DMS79 treated with DMSO at 0.1 percent for 48 hours (cell line): Measurements from ENCODE around the gene PIGN.
"Not testable (repeated sequence)": the region's sequence is repeated elsewhere in the genome, so short reads cannot be mapped to it uniquely, and the experiment has no call there.

ENCODE experiments used
- DNase-seq: peaks from one replicate; lab custom pipeline; 2025; lab: John Stamatoyannopoulos, UW

Gene PIGN

GRCh38 chr18:62061821-62062478 lies 124.9 kb downstream of the PIGN start:
- no peak for DNase-seq

- DNase-seq: no peak
Measured at GRCh38 chr18:62060820-62061219, 126.0 kb downstream of the PIGN start.

GRCh38 chr18:62054929-62055498 lies 131.8 kb downstream of the PIGN start:
- no peak for DNase-seq

- DNase-seq: no peak
Measured at GRCh38 chr18:62048279-62048678, 138.6 kb downstream of the PIGN start.

DNA sequence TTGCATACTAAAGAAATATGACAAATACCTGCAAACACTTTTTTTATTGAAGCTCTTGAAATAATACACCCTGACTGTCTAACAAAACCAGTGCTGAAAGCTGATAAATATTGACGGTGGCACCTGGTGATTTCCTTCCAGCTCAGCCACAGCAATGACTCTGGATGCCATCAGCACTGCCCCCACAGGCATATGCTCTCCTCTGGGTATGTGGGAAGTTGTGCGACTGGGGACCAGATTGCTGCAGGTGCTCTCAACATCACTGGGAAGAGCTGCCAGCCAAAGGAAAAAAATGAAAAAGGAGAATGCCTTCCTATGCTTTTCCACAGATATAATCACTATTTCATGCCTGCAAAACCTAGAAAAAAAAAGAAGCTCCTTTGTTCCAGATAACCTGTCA lies 141.5 kb downstream of the PIGN start:
- no peak for DNase-seq

- DNase-seq: no peak
Measured at GRCh38 chr18:62044490-62045000, 142.3 kb downstream of the PIGN start.

DNA sequence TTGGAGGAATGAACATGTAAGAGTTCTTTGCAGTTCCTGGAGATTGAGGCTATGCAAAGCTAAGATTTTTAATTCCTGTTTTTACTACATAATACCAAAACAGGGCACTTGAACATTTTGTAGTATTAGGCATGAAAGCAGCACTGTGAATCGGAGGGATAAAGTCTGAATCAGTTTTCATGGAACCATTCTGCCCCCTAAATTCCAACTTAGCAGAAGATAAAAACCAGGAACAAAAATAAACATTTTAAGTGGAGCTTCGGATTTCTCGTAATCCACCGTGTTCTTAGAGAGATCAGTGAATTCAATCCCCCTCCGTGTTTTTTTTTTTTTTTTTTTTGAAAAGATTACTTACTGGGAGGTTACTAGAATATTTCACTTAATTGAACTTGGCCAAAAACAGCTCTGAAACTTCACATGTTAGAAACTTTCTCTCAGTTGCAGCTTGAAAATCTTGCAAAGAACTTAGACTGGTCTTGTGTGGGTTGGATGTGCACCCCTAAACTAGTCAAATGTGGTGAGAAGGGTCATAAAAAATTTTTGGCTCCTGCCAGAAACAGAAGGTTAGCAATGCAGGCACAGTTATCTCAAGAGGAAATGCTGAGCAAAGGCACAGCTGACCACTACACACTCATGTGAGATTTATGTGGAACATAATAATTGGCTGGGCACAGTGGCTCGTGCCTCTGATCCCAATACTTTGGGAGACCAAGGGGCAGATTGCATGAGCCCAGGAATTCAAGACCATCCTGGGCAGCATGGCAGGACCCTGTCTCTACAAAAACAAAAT lies 148.7 kb downstream of the PIGN start:
- no peak for DNase-seq

DNA sequence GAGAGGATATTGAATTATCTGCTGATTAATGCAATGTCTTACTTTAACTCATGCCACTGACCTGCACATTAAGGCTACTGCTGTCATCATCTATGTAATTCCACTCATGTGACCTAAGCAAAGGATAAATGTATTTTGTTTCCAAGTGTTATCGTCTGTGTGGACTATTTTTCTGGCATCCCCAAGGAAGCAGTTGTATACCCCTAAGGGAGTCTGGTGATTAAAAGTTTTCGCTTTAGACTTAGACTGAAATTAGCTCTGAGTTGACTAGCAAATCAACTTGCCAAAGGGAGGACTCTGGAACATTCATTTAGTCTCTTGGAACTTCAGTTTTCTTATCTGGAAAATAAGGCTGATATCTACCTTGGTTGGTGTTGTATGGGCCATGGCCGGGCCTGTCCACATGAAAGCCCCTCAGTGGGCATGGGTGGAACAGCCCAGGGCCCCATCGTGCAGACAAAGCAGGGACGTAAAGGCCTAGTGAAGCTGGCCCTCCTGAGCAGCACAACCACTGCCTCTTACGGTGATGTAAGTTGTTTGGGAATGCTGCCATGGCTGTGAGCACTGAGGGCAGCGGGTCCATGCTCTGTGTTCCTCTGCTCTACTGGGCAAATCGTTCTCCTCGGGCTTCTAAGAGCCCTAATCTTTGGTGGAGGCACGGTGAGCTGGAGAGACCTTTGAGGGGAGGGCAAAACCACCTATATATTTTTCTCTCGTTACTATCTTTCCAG lies 149.7 kb downstream of the PIGN start:
- DNase-seq: no peak

GRCh38 chr18:62034286-62034685 lies 152.6 kb downstream of the PIGN start:
- DNase-seq: not testable (repeated sequence)

- DNase-seq: no peak
Measured at GRCh38 chr18:62033756-62034155, 153.1 kb downstream of the PIGN start.

DNA sequence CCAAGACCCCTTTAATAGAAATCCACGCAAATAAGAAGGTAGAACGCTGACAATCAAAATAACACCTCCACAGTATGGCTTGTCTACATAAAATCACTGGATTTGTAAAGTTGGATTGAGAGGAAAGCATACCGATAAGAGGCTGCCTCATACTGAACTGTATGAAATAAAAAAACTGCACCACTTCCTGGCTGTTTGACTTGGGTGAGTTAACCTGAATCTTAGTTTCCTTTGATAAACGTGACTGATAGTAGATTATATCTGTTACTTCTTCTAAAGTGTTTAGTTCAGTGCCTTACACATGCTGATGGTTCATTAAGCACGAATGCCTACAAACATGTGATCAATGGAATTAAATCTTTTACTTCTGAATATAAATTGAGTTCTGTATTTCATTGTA lies 153.6 kb downstream of the PIGN start:
- no peak for DNase-seq

DNA sequence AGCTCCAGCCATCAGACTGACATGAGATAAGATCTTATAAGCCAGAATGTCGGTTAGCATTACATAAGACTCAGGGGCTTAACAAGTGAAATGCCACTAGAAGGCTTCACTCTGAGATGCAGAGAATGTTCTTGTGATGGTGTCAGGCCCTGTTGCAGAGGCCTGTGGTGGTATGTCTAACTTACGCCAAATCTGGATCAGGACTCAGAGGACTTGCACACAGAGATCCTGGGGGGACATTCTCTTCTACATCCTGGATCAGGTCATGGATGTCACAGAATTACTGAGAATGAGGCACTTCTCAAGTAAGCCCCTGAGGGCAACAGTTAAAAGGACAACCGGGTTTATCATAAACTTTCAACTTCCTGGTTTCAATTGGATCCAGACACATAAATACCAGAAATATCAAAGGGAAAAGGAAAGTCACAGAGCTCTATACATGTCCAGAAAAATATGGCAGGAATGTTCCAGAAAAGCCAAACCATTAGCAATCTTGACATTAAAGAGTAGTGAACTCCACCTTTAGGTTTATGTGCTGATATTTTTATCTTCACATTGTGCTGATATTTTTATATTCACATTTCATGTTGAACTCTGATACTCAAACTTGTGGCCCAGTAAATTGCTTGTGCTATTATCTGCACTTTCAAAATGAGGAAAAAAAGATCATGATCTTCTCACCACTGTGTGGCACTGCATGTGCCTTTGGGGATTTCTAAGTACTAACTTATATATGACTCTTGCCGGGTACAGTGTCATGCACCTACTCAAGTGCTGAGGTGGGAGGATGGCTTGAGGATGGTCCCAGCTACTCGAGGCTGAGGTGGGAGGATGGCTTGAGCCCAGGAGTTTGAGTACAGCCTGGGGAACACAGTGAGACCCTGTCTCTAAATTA lies 156.5 kb downstream of the PIGN start:
- DNase-seq: no peak

DNA sequence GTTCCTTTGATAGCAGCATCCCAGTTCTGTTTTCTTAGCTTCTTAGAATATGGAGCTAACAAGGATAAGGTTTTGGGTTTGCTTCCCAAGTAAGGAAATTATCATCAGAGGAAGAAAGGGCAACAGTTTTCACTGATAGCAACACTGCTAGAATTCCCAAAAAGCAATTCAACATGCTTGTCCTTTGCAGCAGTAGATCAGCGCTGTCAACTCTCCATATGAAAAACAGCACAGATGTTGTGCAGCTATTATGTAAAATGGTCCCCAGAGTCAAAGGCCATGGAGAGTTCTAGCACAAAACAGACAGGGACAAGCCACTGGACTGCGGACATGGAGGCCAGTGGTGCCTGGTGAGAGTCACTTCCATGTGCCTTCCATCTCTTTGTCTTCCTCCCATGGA lies 158.1 kb downstream of the PIGN start:
- DNase-seq: no peak

- DNase-seq: no peak
Measured at GRCh38 chr18:62027914-62028520, 158.8 kb downstream of the PIGN start.

- DNase-seq: no peak
Measured at GRCh38 chr18:62026586-62026985, 160.3 kb downstream of the PIGN start.

- DNase-seq: no peak
Measured at GRCh38 chr18:62024983-62025382, 161.9 kb downstream of the PIGN start.

- no peak for DNase-seq
Measured at GRCh38 chr18:62023536-62023935, 163.3 kb downstream of the PIGN start.

DNA sequence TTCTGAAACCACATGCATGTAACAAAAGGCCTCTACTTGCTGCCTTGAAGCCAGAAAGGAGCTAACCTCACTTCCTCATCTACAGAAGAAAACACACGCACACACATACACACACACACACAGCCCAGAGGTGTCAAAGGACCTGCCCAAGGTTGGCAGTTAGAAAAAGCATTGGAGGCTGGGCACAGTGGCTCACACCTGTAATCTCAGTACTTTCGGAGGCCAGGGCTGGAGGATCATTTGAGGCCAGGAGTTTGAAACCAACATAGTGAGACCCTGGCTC lies 168.2 kb downstream of the PIGN start:
- no peak for DNase-seq

- no peak for DNase-seq
Measured at GRCh38 chr18:62018034-62018758, 168.7 kb downstream of the PIGN start.

DNA sequence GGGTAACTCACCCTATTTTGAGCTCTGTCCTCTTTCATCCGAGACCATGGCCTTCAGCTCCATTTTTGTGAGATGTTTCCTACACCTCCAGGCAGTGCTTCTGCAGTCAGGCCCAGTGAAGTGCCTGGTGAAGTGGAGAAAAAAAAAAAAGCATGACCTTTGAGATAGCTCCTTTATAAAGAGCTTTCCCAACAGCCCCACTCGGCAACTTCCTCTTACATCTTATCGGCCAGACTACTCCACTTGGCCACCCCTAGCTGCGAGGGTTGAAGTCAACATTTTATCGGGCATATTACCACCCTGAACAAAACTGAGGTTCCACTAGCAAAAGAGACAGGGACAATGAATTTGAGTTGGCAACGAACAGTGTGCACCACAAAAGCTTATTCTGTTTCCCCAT lies 169.2 kb downstream of the PIGN start:
- DNase-seq: no peak

DNA sequence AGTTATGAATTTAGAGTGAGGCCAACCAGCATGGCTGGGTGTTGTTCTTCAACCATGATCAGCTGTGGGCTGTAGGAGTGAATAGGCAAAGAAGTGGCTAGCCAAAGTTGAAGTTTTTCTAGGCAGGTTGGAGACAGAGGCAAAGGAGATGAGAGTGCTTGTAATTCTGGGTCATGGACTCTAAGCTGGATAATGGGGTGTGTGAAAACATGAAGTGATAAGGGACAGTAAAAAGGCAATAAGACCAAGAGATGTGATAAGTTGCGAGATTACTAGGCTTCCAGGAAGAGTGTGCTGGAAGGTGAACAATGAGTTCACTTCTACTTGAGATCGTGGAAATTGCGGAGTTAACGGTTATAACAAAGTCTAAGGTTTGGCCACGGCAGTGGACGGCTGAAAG lies 175.4 kb downstream of the PIGN start:
- no peak for DNase-seq
